ENCODE measurements around the gene LRRC52. TPM values are rescaled to one million over a fixed set of nuclear protein-coding genes. Genes with fewer than 3 reads are reported as not detected.

Gene LRRC52
- total RNA-seq, 2 donors from 2014 or later: not detected

- no peaks in the 10 kb centered on the region for H3K36me3 ChIP-seq
- no peaks in the 10 kb centered on the region for H3K9me3 ChIP-seq
- peak; percentile 68 for DNase-seq (ENCODE audit: low spot score)
- WGBS: 1% methylated on average over 9 of the region's 10 CpGs
- no peak overlapping the region for H3K27ac ChIP-seq
- intact Hi-C loops (cut with DNase I): loop anchor here (1.0 to 10.0 kb wide), 3 partner anchors 102 to 448 kb away; partner anchors contain the start of gene ALDH9A1
- peak; percentile 90 to 94 (median 92) for TF ChIP-seq CTCF (IDR thresholded peaks at IDR 0.05)
- TF ChIP-seq POLR2A (IDR thresholded peaks at IDR 0.05): no peak
- H3K4me1 ChIP-seq (replicated peaks): no peaks in the 10 kb centered on the region
- H3K4me3 ChIP-seq: no peak overlapping the region
- no peaks in the 10 kb centered on the region for H3K27me3 ChIP-seq (replicated peaks; ENCODE audit: insufficient read depth)
Observed at GRCh38 chr1:165592945-165593823, 49.4 kb downstream of the LRRC52 start.

- DNase-seq (ENCODE audit: low spot score): no peak
- Histone ChIP-seq H3K27ac (no peak overlapping the region), H3K27me3 (replicated peaks; ENCODE audit: insufficient read depth) (no peaks in the 10 kb centered on the region), H3K36me3 (no peaks in the 10 kb centered on the region), H3K4me1 (replicated peaks) (no peaks in the 10 kb centered on the region), H3K4me3 (no peak overlapping the region), H3K9me3 (no peaks in the 10 kb centered on the region)
- TF ChIP-seq POLR2A (IDR thresholded peaks at IDR 0.05) (no peak), POLR2AphosphoS5 (IDR thresholded peaks at IDR 0.05) (no peak), CTCF (IDR thresholded peaks at IDR 0.05) (no peak)
- 52% methylated on average over 1 of the region's 1 CpG for WGBS
- intact Hi-C loops (cut with DNase I): loop anchor here (10.0 kb wide), 2 partner anchors 99 to 451 kb away; partner anchors contain the start of gene ALDH9A1
Observed at GRCh38 chr1:165595246-165595938, 51.6 kb downstream of the LRRC52 start.

GRCh38 chr1:165597883-165598675, 54.3 kb downstream of the LRRC52 start:
- Histone ChIP-seq H3K4me3 (peak overlapping the region; percentile 36 to 47), H3K4me1 (replicated peaks) (no peaks in the 10 kb centered on the region), H3K27ac (peak overlapping the region; percentile 45 to 56), H3K9me3 (no peaks in the 10 kb centered on the region), H3K27me3 (replicated peaks; ENCODE audit: insufficient read depth) (no peaks in the 10 kb centered on the region), H3K36me3 (no peaks in the 10 kb centered on the region)
- intact Hi-C loops (cut with DNase I): loop anchor here (2.0 to 10.0 kb wide), 3 partner anchors 97 to 453 kb away; partner anchors contain the start of genes ALDH9A1 and TMCO1
- DNase-seq (ENCODE audit: low spot score): peak; percentile 96
- under 1% methylated on average over 38 of the region's 38 CpGs for WGBS
- peak in 1 of 4 experiments; percentile 14 for TF ChIP-seq CTCF (IDR thresholded peaks at IDR 0.05)
- TF ChIP-seq POLR2AphosphoS5 (IDR thresholded peaks at IDR 0.05): peak; percentile 88
- no peak for TF ChIP-seq POLR2A (IDR thresholded peaks at IDR 0.05)

- intact Hi-C loops (cut with DNase I): loop anchor here (2.0 to 10.0 kb wide), 3 partner anchors 96 to 454 kb away; partner anchors contain the start of genes ALDH9A1 and TMCO1
- TF ChIP-seq POLR2AphosphoS5 (IDR thresholded peaks at IDR 0.05): no peak
- no peak for TF ChIP-seq CTCF (IDR thresholded peaks at IDR 0.05)
- no peak for TF ChIP-seq POLR2A (IDR thresholded peaks at IDR 0.05)
- no peak for DNase-seq (ENCODE audit: low spot score)
Observed at GRCh38 chr1:165598676-165599059, 54.9 kb downstream of the LRRC52 start.

More at GRCh38 chr1:165598676-165599059, 54.9 kb downstream of the LRRC52 start:
- peak overlapping the region; percentile 36 to 47 for H3K4me3 ChIP-seq
- H3K9me3 ChIP-seq: no peaks in the 10 kb centered on the region
- no peaks in the 10 kb centered on the region for H3K27me3 ChIP-seq (replicated peaks; ENCODE audit: insufficient read depth)
- H3K4me1 ChIP-seq (replicated peaks): no peaks in the 10 kb centered on the region
- H3K36me3 ChIP-seq: no peaks in the 10 kb centered on the region
- H3K27ac ChIP-seq: peak overlapping the region; percentile 45 to 56
- 12% methylated on average over 3 of the region's 3 CpGs for WGBS
